HepG2 (cell line): ENCODE results near the gene SPSB2.

Experiments used
- ARNT ChIP-seq: fragments of 450-650 bp; IDR thresholded peaks from 2 replicates; pipeline ENCODE4 v1.6.1; 2017
- MIER3 ChIP-seq: IDR thresholded peaks from 2 replicates; pipeline ENCODE4 v1.6.1; 2016; ENCODE audit warnings: missing compliant biosample characterization, borderline replicate concordance
- TCF7 ChIP-seq: sonication (generic); IDR thresholded peaks from 2 replicates; pipeline ENCODE4 v1.6.1; 2016; ENCODE audit warnings: antibody characterized with exemption, low read depth
- ZZZ3 ChIP-seq: sonication (generic); formaldehyde crosslinking; IDR thresholded peaks from 2 replicates; pipeline ENCODE4 v1.4.0; 2020; ENCODE audit warnings: missing genetic modification reagents, mild to moderate bottlenecking, borderline replicate concordance
- TF ChIP-seq, protein P1 (sequence below): IDR thresholded peaks from 2 replicates; pipeline ENCODE4 v1.6.1; 2016; ENCODE audit warnings: mild to moderate bottlenecking

GRCh38 chr12:6849427-6849826, 23.7 kb downstream of the SPSB2 start:
- no peak for TF ChIP-seq ZZZ3 (CRISPR knock-in tag)
- no peak for TF ChIP-seq TCF7
- TF ChIP-seq ARNT, result no peak
- TF ChIP-seq, protein P1, sequence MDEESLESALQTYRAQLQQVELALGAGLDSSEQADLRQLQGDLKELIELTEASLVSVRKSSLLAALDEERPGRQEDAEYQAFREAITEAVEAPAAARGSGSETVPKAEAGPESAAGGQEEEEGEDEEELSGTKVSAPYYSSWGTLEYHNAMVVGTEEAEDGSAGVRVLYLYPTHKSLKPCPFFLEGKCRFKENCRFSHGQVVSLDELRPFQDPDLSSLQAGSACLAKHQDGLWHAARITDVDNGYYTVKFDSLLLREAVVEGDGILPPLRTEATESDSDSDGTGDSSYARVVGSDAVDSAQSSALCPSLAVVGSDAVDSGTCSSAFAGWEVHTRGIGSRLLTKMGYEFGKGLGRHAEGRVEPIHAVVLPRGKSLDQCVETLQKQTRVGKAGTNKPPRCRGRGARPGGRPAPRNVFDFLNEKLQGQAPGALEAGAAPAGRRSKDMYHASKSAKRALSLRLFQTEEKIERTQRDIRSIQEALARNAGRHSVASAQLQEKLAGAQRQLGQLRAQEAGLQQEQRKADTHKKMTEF (CRISPR knock-in tag), result no peak
- TF ChIP-seq MIER3 (CRISPR knock-in tag), result no peak
